Measurements from ENCODE around the gene ANTXRL. TPM values are rescaled to one million over a fixed set of nuclear protein-coding genes. Genes with fewer than 3 reads are reported as not detected.

Gene ANTXRL
- total RNA-seq, 4 donors from 2014 or later = not detected

DNA sequence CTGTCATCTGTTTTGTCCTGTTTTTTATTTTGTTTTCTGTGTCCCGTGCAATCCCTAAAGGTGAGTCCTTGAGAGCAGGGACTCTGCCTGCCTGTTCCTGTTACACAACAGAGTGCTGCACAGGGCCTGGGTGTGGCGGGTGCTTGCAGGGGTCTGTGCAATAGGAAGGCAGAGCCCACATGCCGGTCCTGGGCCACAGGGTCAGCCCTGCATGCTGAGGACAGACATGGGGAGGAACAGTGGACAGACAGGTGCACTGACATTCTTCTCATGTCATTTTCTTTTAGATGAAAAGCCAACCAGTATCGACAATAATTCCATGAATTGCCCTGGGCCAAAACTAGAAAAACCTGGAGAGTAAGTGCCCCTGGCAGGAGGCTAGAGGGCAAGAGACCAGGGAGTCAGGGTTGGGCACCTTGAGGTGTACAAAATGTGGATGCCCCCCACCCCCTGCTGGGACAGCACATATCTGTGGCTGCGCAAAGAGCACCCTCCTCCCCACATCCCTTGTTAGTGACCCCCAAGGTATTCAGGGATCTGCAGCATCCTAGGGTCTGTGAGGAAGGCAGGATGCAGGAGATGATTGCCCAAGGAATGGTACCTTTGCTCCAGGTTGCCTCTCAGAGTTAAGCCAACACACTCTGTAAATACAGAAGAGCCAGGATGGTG is 19.9 kb downstream of the ANTXRL start:
- Histone ChIP-seq H3K27ac (no peak overlapping the region), H3K36me3 (no peaks in the 10 kb centered on the region), H3K4me1 (no peaks in the 10 kb centered on the region), H3K9me3 (no peaks in the 10 kb centered on the region), H3K27me3 (no peaks in the 10 kb centered on the region), H3K4me3 (no peak overlapping the region)
- TF ChIP-seq POLR2AphosphoS5 (IDR thresholded peaks at IDR 0.05) (no peak), CTCF (IDR thresholded peaks at IDR 0.05) (no peak), EP300 (IDR thresholded peaks at IDR 0.05; ENCODE audit: low read depth) (no peak), POLR2A (IDR thresholded peaks at IDR 0.05) (no peak)
- in situ Hi-C loops (cut with MboI; ENCODE audit: low pct_ligation_motif_present in 1 of 4, low pct_unique_long_range_greater_than_20kb in 1 of 4, low sequenced_read_pairs in 3 of 4) = no loop called here
- no peak for DNase-seq
- WGBS, 2 donors (ENCODE audit: low coverage in 1 of 2) = 91% methylated on average over 5 of the region's 5 CpGs; no CpG with 5 or more reads in 1 of the 2 donors
- intact Hi-C loops (cut with DNase I; ENCODE audit: low total_unique reads) = no loop called here

DNA sequence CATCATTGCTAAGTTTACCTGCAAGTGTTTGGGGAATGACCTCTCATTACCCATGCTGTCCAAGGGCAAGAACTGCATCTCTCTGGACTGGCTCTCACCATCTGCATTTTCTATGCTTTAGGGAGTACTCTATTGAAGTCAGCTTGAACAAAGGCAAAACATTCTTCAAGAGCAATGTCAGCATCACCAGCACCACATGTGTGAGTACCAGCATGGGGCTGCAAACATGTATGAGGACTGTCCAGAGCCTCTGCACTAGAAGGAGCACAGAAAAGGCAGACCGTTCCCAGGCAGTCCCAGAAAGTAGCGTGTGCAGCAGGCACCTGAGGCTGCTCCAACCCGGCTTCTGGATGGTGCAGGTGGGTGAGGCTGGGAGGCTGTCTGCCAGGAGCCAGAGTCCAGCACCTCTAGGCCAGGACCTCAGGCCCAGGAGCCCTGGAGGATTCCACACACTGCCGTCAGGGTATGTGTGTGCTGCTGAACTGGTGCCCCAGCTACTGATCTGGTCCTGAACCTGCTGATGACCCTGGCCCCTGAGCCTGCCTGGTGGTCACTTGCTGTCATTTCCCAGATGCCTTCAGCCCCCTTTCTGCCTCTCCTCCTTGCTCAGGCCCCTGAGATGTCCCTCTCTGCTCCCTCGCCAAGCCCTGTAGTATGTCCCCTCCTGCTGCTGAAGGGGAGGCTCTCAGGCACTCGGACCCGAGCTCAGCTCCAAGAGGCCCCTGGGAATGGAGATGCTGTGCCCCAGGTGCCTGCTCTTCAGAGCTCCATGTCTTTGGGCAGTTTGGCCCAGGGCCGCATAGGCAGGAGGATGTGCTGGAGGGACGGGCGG is 20.7 kb downstream of the ANTXRL start:
- 93% methylated on average over 10 of the region's 10 CpGs; no CpG with 5 or more reads in 1 of the 2 donors for WGBS, 2 donors (ENCODE audit: low coverage in 1 of 2)
- H3K27me3 ChIP-seq = no peaks in the 10 kb centered on the region
- H3K36me3 ChIP-seq = no peaks in the 10 kb centered on the region
- DNase-seq = peak; percentile 3
- in situ Hi-C loops (cut with MboI; ENCODE audit: low pct_ligation_motif_present in 1 of 4, low pct_unique_long_range_greater_than_20kb in 1 of 4, low sequenced_read_pairs in 3 of 4) (no loop called here), intact Hi-C loops (cut with DNase I; ENCODE audit: low total_unique reads) (no loop called here)
- H3K4me3 ChIP-seq = no peak overlapping the region
- TF ChIP-seq CTCF (IDR thresholded peaks at IDR 0.05) (no peak), POLR2A (IDR thresholded peaks at IDR 0.05) (no peak), EP300 (IDR thresholded peaks at IDR 0.05; ENCODE audit: low read depth) (no peak), POLR2AphosphoS5 (IDR thresholded peaks at IDR 0.05) (no peak)
- H3K4me1 ChIP-seq = no peaks in the 10 kb centered on the region
- no peak overlapping the region for H3K27ac ChIP-seq
- H3K9me3 ChIP-seq = no peaks in the 10 kb centered on the region

GRCh38 chr10:46308113-46308415 is 21.3 kb downstream of the ANTXRL start:
- TF ChIP-seq POLR2AphosphoS5 (IDR thresholded peaks at IDR 0.05) = no peak
- no peak for TF ChIP-seq POLR2A (IDR thresholded peaks at IDR 0.05)
- TF ChIP-seq EP300 (IDR thresholded peaks at IDR 0.05; ENCODE audit: low read depth) = no peak
- no peaks in the 10 kb centered on the region for H3K9me3 ChIP-seq
- no peaks in the 10 kb centered on the region for H3K36me3 ChIP-seq
- intact Hi-C loops (cut with DNase I; ENCODE audit: low total_unique reads) (no loop called here), in situ Hi-C loops (cut with MboI; ENCODE audit: low pct_ligation_motif_present in 1 of 4, low pct_unique_long_range_greater_than_20kb in 1 of 4, low sequenced_read_pairs in 3 of 4) (no loop called here)
- H3K4me3 ChIP-seq = no peak overlapping the region
- no peaks in the 10 kb centered on the region for H3K27me3 ChIP-seq
- no peaks in the 10 kb centered on the region for H3K4me1 ChIP-seq
- 82 to 88% methylated on average over 3 of the region's 4 CpGs for WGBS, 2 donors (ENCODE audit: low coverage in 1 of 2)
- DNase-seq = peak; percentile 1
- no peak overlapping the region for H3K27ac ChIP-seq

DNA sequence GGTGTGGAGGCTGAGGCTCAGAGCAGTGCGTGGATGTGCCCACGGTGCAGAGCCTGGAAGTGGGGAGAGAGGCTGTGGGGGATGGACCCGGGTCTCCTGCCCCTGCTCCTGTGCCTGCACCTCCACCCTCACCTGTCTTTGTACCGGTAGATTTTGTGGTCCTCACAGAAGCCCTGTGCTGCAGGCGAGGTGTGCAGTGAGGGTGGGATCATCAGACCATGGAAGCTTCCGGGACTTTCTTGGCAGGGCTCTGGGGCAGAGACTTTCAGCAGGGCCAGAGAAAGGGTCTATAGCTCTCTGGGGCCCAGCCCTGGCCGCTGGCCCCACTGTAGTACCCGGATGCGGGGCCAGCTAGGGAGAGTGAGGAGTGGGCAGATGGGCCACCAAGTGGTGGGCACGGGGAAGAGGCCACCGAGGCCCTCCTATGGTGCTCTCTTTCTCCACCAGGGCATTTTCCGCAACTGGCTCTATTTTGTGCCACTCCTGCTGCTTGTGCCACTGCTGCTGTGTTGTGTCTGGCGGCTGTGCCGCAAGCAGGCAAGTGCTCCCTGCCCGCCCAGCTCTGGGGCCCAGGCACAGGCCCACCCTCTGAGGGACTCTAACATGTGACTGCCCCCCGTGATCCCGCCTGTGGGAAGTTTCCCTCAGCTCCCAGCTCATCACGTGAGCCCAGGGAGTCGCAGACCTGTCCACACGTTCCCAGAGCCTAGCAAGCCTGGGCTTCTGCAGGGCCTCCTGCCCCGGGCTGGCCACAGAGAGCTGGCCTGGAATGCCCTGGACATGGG is 22.1 kb downstream of the ANTXRL start:
- H3K9me3 ChIP-seq = no peaks in the 10 kb centered on the region
- intact Hi-C loops (cut with DNase I; ENCODE audit: low total_unique reads) (no loop called here), in situ Hi-C loops (cut with MboI; ENCODE audit: low pct_ligation_motif_present in 1 of 4, low pct_unique_long_range_greater_than_20kb in 1 of 4, low sequenced_read_pairs in 3 of 4) (no loop called here)
- no peaks in the 10 kb centered on the region for H3K36me3 ChIP-seq
- 83% methylated on average over 21 of the region's 21 CpGs; no CpG with 5 or more reads in 1 of the 2 donors for WGBS, 2 donors (ENCODE audit: low coverage in 1 of 2)
- H3K27me3 ChIP-seq = no peaks in the 10 kb centered on the region
- TF ChIP-seq POLR2AphosphoS5 (IDR thresholded peaks at IDR 0.05) (no peak), CTCF (IDR thresholded peaks at IDR 0.05) (no peak), POLR2A (IDR thresholded peaks at IDR 0.05) (no peak), EP300 (IDR thresholded peaks at IDR 0.05; ENCODE audit: low read depth) (no peak)
- H3K4me3 ChIP-seq = no peak overlapping the region
- DNase-seq = peak; percentile 5
- no peaks in the 10 kb centered on the region for H3K4me1 ChIP-seq
- H3K27ac ChIP-seq = no peak overlapping the region

Measured in transverse colon (tissue), 4 donors.